A204.1 (cell line): Measurements from ENCODE around the gene GALNT14.
"Not testable (repeated sequence)": the region's sequence is repeated elsewhere in the genome, so short reads cannot be mapped to it uniquely, and the experiment has no call there.

Experiments used
- FAIRE-seq: peaks from 2 replicates; lab custom pipeline; 2012; peaks lifted over from hg19 to GRCh38; lab: Jason Lieb, UNC

GALNT14 gene

DNA sequence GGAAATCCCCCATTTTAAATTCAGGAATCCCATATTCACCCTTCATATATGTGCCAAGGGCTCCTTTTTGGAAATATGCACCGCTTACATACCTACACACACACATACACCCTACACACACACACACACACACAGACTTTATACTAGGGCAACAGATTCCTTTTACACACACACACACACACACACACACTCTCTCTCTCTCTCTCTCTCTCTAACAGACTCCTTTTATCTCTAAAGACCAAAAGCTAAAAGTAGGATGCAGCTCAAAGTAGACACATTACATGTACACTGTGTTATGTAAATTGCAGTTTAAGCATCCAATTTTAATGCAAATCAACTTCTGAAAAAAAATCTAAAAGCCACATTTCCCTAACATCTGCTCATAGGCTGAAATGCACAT is 200.0 kb downstream of the GALNT14 start:
- no peak for FAIRE-seq

DNA sequence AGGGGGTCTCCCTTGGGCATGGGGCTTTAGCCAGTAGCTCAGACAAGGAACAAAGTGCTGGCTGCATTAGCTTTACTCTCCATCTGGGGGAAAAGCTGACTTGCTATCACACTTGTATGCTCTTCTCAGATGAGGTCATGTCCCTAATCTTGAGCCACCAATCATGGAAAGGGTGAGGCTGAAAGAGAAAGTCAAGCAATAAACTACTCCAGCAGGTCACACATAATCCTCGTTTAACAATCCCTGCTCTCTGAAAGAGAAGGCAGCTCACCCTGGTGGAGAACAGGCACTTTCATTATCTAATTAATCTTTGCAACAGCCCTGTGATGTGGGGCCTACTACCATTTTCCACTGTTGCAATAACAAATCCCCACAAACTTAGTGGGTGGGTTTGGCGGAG is 201.3 kb downstream of the GALNT14 start:
- FAIRE-seq: no peak

DNA sequence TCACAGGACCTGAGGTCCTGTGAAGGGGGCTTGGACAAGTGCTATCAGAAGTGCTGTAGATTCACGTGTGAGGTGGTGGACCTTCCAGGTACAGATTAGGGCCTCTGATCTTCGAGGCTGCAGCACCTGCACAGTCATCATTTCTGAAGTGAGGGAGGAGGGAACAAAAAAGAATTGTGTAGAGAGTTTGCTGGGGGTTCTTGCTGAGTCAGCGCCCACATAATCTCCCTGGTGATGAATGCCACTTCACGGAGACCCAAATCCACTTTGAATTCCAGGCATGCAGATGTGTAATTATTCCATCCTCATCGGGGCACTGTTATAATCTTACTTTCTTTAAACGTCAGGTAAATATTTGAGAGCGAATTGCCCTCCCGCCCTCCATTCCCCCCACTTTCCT is 202.4 kb downstream of the GALNT14 start:
- no peak for FAIRE-seq

DNA sequence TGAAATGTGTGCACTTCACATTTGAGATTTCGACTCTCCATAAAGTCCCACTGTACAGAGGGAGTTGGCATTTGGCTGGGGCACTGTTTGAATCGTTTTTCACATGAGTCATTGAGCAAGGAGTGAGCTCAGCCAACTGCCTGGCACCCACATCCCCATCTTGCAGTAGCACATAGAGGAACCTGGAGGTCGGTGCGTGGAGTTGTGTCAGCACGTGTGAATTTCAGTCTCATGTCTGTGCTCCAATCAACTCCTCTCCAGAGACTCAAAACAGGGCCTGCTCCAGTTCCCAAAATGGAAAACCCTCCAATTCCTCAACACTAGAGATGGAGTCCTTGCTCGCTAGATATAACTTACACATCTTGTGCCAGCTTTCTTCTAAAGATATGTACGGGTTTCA is 204.2 kb downstream of the GALNT14 start:
- FAIRE-seq: no peak

DNA sequence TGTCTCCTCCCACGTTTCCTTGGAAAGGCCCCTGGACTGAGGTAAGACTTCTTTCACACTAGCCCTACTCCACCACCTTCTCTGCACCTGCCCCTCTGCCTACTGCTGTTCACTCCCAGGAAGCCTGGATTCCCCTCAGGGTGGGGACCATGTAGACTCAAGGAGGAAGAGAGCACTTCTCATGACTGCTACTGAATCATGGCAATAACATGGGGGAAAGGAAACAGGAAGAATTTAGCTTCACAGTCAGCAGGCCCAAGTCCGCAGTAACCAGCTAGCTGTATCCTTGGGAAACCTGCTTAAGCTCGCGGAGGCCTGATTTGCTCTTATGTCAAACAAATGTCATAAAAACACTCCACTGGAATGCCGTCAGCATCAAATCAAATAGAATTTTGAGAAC is 204.7 kb downstream of the GALNT14 start:
- no peak for FAIRE-seq

DNA sequence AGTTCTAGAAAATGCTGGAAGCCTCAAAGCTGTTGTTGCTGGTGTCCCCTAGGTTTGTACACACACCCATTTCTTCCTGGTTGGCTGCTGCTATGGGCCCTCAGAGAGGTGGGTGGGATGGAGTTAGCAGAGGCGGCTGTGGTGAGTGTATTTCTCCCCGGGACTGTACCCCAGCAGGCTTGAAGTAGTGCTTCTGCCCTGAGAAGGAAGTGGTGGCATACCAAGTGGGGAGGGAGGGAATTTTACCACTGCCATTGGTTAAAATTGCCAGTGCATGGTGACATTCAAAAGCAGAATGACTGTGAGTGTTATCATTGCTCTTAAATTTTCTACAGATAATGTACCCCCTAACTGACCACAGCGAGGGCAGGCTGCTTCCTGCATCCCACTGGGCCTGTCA is 205.4 kb downstream of the GALNT14 start:
- FAIRE-seq: no peak

DNA sequence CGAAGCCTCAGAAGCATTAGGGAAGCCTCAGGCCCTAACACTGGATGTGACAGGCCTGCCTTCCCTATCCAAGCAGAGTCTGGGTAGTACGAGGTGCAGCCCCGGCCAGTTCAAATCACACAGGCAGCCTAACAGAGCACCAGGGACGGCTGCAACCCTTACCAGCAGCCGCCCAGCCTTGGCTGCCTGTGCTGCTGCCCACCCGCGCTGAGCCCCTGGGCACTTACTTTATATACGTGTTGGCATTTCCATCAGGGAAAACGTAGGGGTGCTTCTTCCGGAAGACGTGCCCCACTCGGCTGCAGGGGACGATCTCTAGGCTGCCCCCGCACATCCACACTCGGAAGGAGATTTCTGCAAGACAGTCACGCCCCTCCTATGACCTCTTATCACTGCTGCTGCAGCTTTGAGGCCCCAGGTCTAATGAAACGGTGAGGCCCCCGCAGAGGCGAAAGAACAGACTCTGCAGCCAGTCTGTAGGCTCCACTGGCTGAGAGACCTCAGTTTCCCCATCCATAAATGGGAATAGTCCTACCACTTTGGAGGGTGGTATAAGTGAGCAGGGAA is 206.3 kb downstream of the GALNT14 start:
- FAIRE-seq: no peak

DNA sequence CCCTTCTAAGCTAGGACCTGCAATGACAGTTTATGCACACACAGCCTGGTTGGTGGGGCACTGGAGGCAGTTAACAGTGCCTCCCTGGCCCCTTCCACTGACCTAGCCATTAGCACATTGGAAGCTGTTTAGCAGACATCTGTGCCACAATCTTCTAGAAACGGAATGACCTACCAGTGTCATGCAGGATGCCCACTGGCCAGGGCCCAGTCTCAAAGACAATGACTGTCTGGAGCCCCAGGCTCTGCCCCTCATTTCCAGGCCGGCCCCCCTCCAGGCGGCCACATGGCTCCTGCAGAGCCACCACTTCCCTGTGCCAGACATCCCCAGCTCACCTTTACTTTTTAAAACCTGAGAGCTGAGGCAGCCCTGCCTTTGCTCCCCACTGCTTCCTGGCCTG is 207.5 kb downstream of the GALNT14 start:
- FAIRE-seq: no peak

DNA sequence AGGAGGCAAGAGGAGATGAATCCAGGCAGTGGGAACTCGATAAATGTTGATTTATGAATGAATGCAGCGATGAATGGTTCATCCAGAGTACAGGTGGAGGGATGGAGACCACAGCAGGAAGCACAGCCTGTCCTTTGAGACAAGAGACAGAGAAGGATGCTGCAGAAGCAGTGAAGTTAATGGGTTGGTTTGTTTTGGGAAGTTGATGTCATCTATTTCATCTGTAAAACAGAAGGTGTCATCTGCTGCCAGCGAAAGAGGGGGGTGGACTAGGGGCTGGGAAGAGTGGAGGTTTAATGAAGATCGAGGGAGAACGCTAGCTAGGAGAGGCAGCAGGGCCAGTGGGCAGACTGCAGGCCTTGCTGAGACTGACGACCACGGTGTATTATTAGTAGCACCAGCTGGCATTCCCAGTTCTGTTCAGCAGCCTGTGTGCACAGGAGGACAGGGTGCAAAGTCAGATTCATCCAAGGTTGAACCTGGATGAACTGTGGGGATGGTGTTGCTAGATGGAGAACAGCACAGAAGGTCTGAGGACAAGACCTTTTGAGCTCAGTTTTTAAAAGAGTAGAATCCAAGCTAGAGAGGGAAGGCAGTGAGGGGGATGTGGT is 210.7 kb downstream of the GALNT14 start:
- no peak for FAIRE-seq

DNA sequence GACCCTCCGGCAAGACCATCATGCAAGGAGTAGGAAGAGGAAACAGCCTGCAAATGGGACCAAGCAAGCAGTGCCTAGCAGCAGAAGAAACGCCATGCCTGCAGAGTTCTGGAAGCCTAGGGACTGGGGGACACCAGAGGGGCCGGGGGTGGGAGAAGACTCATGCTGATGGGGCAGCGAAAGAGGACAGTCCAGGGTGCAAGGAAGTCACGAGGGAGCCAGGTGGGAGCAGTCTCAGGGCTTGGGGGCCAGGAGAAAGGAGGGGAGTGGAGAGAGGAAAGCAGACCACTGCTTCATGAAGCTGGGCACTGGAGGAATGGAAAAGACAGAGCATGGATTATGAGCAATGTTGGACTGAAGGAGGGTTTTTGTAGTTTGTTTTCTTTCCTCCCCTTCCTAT is 211.6 kb downstream of the GALNT14 start:
- no peak for FAIRE-seq

DNA sequence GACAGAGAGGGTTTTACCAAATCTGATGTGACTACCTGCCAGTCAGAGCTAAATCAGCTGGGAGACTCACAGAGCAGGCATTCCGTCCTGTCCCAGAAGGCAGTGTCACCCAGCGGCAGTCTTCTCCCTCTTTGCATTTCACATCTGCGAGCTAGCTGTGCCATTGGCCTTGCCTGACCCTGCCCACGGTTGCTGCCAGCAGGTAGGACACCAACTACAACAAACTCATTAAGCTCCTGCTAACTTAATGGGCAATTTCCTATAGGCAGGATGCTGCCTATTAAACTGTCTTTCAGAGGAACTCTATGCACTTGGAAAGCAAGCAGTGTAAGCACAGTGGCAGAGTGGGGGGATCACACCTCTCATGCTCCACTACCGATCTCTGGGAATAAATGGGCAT is 214.6 kb downstream of the GALNT14 start:
- FAIRE-seq: no peak

DNA sequence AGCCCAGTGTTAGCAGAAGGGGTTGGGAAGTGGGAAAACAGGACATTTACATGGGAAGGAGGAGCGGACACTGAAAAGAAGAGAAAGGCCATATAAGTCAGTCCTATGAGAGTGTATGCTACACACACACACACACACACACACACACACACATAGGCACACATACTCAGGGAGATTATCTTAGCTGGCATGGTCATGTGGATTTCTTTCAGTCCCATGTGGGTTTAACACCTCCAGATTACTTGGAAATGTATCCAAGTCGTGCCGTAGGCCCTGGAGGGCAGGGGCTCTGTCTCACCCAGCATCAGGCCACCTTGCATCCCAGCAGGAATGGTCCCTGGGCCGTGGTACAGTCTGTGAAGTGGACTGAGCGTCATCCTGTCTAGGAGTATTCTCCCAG is 217.7 kb downstream of the GALNT14 start:
- no peak for FAIRE-seq

DNA sequence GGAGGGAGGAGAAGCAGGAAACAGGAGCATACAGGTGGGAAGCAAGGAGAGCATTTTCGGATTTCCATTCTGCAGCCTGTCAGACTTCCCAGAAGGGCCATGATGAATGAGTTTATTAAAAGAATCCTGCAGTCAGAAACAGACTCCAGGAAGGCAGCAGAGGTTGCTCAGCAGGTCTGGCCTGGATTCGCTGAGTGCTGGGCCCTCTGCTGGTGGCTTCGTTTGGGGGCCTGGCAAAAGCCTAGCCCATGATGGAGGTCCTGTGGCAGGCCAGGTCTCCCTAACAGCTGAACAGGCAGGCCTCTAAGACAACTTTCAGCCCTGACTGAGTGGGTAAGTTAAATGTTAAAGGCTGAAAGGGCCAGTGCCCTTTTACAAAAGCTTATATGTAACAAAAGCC is 222.8 kb downstream of the GALNT14 start:
- FAIRE-seq: no peak

DNA sequence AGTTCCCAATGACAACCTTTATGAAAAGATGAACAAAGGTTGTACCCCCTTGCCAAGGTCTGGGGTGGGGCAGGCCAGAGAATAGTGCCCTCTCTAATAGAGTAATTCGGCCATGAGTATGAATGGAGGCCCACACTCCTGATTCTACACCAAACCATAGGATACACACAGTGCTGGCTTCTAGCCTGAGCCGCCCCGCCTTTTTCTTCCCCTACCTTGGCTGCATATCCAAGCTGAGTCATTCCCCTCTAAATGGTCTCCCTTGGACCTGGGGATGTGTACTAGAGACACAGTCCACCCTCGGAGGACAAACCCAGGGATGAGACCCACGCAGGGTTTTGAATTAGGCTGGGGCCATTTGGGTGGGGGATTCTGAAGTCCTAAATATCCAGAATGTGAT is 223.8 kb downstream of the GALNT14 start:
- no peak for FAIRE-seq

DNA sequence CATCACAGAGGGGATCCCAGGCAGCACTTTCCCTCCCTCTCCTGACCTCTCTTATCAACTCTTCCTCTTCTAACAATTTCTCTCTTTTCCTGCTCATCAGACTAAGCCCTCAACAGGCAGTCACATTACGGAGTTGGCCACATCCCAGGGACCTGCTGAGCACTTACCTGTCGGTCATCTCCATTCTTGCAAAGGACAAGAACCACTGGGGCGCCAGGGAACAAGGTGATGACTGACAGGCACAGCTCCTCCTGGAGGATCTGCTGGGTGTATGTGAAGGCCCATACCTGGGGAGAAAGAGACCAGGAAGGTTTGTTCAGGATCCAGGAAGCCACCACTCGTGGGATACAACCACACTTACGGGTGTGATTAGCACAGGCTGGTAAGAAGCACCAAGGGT is 226.2 kb downstream of the GALNT14 start:
- FAIRE-seq: no peak

DNA sequence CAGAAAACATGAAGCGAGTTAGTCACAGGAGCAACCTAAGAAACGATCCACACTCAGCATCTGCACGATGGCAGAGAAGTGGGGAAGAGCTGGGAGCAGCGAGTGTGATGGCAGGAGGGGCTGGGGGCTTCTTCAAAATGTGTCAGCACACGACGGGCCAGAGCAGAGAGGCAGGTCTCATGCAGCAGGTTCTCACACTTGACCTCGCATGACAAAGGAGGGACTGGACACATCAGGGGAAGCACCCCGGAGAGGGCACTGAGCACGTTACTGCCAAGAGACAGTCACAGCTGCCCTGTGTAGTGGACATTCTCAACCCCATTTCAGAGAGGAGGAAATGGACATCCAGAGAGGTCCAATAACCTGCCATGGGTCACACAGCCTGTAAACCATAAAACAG is 226.9 kb downstream of the GALNT14 start:
- FAIRE-seq: no peak

DNA sequence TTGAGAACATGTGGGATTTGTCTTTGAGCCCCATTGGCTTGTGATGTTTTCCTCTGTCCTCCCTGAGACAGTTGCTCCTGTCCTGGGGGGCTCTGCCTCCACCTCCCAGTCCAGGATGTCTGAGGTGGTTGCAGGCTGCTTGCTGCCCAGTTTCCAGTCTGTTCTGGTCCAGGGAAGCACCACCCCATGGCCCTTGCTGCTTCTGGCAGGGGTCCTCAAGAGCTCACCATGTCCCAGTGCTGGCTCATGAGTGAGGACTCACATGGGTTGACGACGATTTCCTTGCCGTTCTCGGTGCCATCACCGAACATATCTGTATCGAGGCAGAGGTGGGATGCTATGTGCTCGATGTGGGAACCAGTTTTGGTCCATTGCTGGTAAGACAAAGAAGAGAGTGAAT is 227.6 kb downstream of the GALNT14 start:
- no peak for FAIRE-seq

DNA sequence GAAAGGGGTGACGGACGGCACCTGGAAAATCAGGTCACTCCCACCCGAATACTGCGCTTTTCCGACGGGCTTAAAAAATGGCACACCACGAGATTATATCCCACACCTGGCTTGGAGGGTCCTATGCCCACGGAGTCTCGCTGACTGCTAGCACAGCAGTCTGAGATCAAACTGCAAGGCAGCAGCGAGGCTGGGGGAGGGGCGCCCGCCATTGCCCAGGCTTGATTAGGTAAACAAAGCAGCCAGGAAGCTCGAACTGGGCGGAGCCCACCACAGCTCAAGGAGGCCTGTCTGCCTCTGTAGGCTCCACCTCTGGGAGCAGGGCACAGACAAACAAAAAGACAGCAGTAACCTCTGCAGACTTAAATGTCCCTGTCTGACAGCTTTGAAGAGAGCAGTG is 233.8 kb downstream of the GALNT14 start:
- not testable (repeated sequence) for FAIRE-seq

DNA sequence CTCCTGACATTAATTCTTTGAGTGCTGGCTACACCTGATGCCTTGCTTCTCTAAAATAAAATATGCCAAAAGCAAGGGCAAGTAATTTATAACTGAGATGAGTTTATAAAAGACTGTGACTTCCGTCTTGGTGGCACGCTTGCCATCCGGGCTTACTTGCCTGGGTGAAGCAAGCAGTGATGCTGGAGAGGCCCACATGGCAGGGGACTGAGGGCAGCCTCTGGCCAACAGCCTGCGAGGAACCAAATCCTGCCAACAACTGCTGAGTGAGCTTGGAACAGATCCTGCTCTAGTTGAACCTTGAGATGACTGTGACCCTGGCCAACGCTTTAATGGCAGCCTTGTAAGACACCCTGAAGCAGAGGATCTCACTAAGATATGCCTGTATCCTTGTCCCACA is 234.9 kb downstream of the GALNT14 start:
- no peak for FAIRE-seq

DNA sequence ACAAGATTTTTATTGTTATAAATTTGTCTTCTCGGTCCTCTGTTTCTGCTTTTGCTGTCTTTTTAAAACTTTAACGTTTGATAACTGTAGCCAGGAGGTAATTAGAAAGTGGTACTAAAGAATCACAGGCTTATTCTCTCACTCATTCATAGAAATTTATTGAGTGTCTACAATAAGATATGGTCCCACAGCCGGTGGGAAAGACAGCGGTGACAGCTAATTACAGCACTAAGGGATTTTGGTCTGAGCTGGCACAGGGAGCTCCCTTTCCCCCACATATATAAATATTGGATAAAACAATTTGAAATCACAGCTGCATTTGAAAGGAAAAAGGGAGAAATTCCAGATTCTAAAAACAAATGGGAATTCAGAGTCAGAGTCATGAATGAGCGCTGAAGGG is 237.9 kb downstream of the GALNT14 start:
- no peak for FAIRE-seq

DNA sequence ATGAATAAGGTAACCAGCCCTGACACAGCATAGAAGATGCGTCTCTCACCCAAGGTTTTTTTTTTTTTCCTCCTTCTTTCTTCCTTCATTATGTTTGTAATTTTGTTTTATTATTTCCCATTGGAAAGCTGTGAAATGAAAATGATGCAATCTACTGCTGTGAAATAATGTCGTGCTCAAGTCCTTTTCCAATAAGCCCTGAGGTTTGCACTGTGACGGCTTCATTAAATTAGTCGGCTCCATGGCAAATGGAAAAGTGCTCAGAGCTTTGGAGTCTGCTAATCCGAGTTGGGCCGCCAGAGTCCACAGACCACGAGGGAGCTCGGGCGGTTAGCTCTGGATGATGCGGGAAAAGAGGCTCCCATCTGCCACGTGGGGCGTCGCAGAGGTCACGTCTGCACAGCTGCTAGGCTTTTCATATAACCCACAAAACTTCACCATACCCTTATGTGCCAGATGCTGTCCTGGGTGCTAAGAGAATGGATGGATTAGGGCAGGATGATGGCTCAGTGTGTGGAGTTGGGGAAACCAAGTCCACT is 238.7 kb downstream of the GALNT14 start:
- no peak for FAIRE-seq

DNA sequence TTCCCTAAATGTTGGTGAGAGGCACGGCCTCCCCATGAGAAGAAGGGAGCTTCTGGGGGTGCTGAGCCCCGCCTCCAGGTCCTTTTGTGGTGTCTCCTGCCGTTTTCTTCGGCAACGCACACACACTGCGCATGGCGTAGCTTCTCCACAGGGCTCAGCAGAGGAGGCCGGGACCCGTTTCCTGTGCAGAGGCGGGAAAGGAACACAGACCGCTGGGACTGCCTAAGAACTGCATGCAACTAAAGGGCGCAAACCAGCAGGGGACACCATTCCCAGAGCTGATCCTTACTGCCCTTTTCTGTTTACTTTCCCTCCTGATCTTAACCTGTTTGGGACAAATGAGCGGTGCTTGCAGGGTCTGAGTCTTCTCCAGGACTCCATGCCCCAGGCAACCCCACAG is 240.7 kb downstream of the GALNT14 start:
- FAIRE-seq: no peak

DNA sequence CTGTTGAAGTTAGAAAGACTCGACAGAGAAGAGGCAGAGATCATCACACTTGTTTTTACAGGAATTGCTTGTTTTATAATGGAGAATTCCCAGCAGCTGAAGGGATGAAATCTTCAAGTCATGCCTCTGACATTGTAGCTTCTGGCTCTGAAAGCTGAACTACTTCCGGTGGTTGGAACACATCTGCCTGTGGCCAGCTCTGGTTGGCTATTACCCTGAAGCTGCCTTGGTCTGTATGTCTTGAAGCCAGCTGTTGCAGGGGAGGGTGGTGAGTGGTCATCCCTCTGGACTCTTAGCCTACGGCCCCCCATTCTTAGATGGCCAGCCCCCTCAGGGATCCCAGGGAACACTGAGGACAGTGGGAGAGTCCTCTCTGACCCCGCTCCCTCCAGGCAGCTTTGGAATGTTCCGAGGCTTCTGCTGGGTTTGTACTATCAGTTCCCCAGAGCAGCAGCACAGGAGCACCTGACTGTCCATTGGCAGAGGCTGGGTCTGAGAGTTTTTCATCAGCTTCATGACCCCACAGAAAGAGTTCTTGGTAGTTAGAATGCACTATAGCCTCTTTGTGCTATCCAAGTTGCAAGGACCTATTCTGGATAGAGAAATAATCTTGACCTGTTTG is 243.6 kb downstream of the GALNT14 start:
- no peak for FAIRE-seq

DNA sequence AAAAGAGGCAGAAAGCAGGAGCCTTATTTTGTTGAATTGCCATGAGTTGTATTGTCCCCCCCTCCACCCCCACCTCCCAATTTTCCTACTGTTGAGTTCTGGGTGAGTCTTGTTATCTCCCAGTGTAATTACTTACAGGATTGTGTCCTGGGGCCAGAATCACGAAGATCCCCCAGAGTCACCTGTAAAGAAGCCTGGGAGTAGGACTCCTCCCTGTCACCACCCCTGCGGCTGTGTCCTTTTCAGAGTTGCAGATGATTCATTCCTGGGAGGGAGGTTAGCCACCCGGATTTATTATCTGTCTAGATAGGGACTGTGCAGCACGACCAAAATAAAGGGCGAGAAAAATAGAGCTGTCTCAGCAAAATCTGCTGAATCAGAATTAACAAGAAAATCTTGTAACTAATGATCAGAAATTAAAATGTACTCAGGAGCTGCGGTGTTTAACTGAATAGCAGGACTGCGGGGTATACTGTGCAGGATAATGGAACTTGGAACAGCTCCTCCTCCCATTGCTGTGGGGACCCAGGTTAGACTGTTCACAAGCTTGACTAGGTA is 249.3 kb downstream of the GALNT14 start:
- FAIRE-seq: no peak
